HG02884 (cell line): ENCODE data around the gene TRIM28.
A peak's percentile ranks its signal among the peaks of the same experiment; 100 is the strongest.
"Not testable (repeated sequence)": the region's sequence is repeated elsewhere in the genome, so short reads cannot be mapped to it uniquely, and the experiment has no call there.

Experiments
- ATAC-seq: cut with Tn5 transposase; IDR thresholded peaks from one replicate; pipeline ENCODE4 v1.9.1; 2021; ENCODE audit warnings: mild to moderate bottlenecking, moderate library complexity; ENCODE audit not compliant: unreplicated experiment

Gene TRIM28

DNA sequence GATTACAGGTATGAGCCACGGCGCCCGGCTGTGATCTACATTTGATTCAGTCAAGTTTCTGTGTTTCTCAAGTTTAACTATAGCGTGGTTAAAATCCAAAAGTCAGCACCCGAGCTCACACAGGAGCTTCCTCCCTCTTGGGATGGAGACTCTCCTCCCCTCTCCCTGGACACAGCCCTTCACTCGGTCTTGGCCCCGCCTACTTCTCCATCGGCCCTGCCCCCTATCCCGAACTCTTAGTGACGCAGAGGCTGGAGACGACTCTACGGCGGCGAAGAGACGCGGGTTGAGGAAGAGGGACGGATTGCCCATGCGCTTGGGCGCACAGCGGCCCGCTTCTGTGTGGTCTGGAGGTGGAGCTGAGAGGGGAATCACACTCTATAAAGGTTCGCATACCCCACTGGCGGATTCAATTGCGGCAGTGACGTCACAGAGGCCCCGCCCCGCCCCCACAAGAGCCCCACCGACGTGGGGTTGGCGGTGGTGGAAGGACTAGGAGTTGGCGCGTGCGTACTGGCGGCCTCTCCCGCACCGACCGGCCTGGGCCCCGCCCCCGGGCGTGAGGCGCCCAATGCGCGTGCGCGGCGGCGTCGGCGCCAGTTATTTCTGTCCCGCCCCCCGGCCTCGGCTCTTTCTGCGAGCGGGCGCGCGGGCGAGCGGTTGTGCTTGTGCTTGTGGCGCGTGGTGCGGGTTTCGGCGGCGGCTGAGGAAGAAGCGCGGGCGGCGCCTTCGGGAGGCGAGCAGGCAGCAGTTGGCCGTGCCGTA, at the start of gene TRIM28:
Gene TRIM28, plus strand, starts transcription at position 239 of the 765 bp plus-strand sequence. CDS start 694 bp downstream, outside the sequence.
- ATAC-seq: peak; percentile 74

GRCh38 chr19:58497634-58498170, 46.2 kb upstream of the TRIM28 start:
- no peak for ATAC-seq

DNA sequence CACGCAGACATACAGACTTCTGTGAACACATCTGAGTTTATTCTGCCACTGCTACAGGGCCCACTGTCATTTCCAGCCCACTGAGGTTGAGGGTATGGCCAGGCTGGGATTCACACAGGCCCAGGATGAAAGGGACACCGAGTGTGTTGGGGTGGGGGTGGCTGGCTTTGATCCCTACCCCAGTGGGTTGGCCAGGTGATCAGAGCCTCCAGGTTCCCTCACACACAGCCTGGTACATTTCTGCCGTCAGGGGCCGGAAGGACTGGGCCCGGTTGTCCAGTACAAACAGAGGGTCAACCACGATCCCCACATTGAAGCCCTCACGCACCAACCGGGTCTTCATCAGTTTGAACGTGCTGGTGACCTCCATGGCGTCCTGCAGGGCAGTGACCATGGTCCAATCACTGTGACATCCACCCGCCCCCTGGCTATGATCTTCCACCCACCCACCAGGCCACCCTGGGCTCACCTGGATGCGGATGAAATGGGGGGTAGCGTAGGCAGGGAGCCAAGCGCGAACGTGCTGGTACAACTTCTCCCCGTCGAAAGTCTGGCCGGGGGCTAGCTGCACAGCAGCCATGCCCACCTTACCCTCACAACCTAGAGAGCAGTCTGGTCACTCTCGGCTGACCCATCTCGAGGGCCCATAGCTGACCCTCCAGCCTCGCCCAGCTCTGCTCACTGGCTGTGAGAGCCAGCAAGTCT, 45.4 kb upstream of the TRIM28 start:
- no peak for ATAC-seq

DNA sequence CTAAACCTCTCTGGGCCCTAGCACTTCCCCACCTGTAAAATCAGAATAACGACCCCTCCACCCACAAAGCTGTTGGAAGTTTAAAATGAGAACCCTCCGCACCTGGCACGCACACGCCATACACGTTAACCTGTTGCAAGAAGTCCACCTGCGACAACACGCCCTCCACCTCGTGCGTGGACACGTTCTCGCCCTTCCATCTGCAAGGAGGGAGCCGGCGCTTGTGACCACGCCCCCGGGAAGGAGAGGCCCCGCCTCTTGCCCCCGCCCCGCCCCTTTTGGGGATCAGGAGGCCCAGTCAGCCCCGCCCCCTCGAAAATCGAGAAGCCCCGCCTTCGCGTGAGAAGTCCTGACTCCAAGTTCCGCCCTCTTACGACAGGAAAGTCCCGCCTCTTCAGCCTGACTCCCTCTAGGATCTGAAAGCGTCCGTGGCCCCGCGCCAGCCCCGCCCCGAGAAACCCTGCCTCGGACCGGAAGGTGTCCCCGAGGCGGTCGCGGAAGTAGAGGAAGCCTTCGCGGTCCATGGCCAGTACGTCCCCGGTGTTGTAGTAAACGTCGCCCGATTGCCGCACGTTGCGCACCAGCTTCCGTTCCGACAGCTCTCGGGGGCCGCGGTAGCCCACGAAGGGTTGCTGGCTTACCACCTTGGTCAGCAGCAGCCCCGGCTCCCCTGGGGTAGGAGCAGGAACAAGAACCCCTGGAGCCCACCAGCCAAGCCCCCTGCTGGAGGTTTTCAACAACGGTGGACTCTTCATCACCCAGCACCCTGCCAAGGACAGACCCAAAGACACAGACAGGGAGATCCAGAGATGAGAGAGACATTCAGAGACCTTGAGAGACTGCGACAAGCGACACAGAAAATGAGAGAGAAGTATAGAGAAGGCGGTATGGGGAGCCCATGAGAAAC, 44.6 kb upstream of the TRIM28 start:
- peak; percentile 87 for ATAC-seq

- no peak for ATAC-seq
Measured at GRCh38 chr19:58500242-58500641, 43.6 kb upstream of the TRIM28 start.

- not testable (repeated sequence) for ATAC-seq
Measured at GRCh38 chr19:58507602-58508223, 36.2 kb upstream of the TRIM28 start.

DNA sequence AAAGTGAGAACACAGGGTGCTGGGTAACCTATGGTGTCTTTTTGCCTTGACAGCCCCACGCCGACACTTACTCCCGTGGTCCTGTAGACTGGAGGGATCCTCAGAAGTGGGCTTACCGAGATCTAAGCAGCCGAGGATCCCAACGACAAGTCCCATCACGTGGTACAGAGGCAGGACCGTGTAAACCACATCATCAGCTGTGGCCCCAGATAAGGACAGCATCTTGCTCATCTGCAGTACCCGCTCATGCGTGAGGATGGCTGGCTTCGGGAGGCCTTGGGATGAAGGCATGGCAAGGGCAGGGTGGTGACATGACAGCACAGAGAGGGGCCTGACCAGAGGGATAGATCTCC, 34.2 kb upstream of the TRIM28 start:
- no peak for ATAC-seq

- no peak for ATAC-seq
Measured at GRCh38 chr19:58510084-58510862, 33.6 kb upstream of the TRIM28 start.

- no peak for ATAC-seq
Measured at GRCh38 chr19:58511353-58512208, 32.3 kb upstream of the TRIM28 start, which contains the start of gene SLC27A5. Gene SLC27A5 (minus strand): TSS chr19:58511992. CDS start chr19:58511955, 37 bp downstream.

GRCh38 chr19:58513213-58513693, 30.6 kb upstream of the TRIM28 start:
- no peak for ATAC-seq

DNA sequence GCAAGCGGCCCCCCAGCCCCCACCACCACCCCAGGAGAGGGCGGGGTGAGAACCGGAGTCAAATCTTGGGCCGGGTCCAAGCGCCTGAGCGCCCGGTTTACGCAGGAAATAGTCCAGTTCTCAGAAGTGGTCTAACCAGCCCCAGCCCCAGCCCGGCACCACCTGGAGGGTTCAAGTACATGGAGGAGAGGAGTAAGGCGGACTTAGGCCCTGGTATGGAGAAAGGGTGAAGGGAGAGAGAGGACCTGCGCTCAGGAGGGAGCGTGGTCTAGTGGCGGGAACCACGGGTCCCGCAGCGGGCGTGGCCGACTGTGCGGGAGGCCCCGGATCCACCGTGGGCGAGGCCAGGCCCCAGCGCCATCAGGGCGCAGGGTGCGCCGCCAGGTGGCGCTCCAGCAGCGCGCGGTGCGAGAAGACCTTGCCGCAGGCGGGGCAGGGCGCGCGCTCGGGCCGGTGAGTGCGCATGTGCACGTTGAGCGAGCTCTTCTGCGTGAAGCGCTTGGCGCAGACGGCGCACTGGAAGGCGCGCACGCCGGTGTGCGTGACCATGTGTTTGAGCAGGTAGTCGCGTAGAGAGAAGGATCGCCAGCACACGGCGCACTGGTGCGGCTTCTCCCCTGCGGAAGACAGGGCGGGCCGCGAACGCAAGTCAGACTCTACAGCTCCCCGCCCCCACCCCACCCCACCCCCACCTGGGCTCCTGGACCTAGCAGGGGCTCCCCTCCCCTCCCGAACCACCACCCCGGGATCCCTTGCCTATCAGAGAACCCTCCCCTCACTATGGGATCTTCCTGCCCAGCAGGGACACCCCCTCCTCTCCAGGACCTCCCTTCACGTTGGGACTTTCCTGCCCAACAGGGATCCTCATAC, 29.9 kb upstream of the TRIM28 start:
- peak; percentile 77 for ATAC-seq

DNA sequence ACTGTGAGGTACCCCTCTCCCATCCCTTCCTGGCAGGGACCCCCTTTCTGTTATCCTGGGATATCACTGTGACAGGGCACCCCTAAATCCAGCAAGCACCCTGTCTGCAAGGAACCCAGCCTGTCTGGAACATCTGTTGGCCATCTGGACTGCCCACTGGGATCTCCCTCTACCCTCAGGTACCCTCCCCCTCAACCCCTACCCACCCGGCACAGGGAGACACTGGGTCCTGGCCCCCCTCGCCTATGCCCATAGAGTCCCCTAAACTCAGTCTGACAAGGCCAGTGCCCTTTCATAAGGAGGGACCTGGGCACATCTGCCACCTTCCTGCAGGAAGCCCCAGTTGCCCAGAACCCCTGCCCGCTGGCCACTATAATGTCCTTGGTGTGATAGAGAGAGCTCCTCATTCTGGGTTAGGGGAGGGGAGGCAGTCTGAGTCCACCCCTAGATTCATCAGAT, 29.3 kb upstream of the TRIM28 start:
- ATAC-seq: no peak

- ATAC-seq: no peak
Measured at GRCh38 chr19:58515259-58515658, 28.6 kb upstream of the TRIM28 start.

GRCh38 chr19:58516246-58516836, 27.5 kb upstream of the TRIM28 start:
- ATAC-seq: no peak

- no peak for ATAC-seq
Measured at GRCh38 chr19:58516964-58517833, 26.7 kb upstream of the TRIM28 start.
